ENCODE data around the gene NFE2L2. TPM values are rescaled to one million over a fixed set of nuclear protein-coding genes. Genes with fewer than 3 reads are reported as not detected.
"Not testable (repeated sequence)": the region's sequence is repeated elsewhere in the genome, so short reads cannot be mapped to it uniquely, and the experiment has no call there.

Gene NFE2L2
- polyA plus RNA-seq (2013, experiment 1 of 2; ENCODE audit: insufficient read length): 94.1 TPM
- 102 TPM for polyA plus RNA-seq (2013, experiment 2 of 2; ENCODE audit: insufficient read length)

GRCh38 chr2:177264693-177265587, at the start of gene NFE2L2:
NFE2L2 (minus strand) TSS chr2:177264727; CDS start chr2:177264576, 151 bp downstream.
- DNase-seq: peak; percentile 95

DNA sequence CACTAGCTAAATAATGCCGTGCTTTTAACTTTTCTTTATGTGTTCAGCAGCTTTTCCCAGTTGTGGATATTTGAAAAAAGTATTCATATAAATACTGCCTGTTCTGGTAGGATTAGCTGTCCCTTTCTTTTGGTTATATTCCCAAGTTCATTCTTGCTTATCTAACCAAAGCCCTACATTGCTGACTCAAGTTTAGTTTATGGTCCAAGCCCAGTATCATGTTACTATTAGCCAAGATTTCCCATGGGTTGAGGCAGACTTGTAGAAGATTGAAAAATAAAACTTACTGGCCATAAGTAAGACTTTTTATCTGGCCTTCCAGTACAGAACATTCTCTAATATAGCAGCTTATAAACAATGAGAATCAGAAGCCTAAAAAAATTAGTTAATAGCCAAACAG, 49.7 kb upstream of the NFE2L2 start:
- DNase-seq: peak; percentile 49

GRCh38 chr2:177313162-177313781, 48.7 kb upstream of the NFE2L2 start:
- DNase-seq: no peak

GRCh38 chr2:177312562-177312961, 48.0 kb upstream of the NFE2L2 start:
- DNase-seq: no peak

DNA sequence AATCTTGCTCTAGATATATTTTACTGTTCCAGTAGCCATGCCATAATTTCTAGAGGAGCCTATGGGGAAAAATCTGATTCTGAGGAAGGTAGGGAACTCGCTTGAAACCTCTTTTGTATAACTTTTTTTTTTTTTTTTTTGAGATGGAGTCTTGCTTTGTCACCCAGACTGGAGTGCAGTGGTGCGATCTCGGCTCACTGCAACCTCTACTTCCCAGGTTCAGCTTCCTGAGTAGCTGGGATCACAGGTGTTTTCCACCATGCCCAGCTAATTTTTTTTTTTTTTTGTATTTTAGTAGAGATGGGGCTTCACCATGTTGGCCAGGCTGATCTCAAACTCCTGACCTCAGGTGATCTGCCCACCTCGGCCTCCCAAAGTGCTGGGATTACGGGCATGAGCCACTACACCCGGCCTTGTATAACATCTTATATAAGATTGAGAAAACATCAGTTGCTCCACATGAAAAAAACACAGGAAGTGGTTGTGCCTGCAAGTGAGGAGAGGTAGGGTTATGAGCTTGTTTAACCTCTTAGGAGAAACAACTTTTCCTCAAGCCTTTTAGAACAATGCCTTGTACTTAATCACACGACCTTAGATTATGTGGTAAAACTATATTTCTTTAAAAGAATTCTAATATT, 45.3 kb upstream of the NFE2L2 start:
- DNase-seq: not testable (repeated sequence)

- DNase-seq: no peak
Measured at GRCh38 chr2:177306550-177306949, 42.0 kb upstream of the NFE2L2 start.

- no peak for DNase-seq
Measured at GRCh38 chr2:177303939-177304338, 39.4 kb upstream of the NFE2L2 start.

DNA sequence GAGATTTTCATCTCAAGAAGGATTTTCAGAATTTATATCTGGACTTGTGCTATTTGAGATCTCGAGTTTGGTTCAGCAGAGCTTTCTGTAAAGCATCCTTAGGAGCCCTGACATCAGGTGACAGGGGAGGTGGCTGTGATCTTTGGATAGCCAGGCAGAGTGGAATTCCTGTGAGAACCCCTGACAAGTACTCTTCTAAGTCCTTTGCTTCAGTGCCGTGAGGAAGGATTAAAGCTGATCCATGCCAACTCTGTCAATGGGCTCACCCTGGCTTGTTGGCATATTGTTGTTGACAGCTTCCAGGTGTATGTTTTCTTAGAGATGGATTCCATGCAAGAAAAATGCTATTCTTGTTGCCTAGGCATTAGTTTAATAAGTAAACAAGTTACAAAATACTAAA, 38.0 kb upstream of the NFE2L2 start:
- DNase-seq: no peak

- peak; percentile 14 for DNase-seq
Measured at GRCh38 chr2:177298191-177298590, 33.7 kb upstream of the NFE2L2 start.

GRCh38 chr2:177296040-177296439, 31.5 kb upstream of the NFE2L2 start:
- peak; percentile 48 for DNase-seq

DNA sequence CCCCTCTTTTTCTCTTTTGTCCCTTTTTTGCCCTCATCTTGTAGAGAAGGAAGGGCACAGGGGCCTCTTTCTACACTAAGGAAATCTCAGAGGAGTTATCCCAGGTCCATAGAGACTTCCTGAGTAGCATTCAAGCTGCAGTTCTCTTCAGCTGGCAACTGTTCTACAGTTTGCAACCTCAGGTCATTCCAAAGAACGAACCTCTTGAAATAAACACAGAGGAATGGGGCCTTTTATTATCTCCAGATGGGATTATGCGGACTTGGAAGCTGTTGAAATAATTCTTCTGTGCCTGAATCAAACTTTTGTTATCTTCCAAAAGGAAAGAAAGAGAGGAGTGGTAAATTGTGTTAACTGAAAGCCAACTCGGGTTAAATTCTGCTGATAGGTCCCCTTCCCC, 31.0 kb upstream of the NFE2L2 start:
- peak; percentile 43 for DNase-seq

GRCh38 chr2:177291701-177292100, 27.2 kb upstream of the NFE2L2 start:
- no peak for DNase-seq

- DNase-seq: no peak
Measured at GRCh38 chr2:177289824-177290628, 25.5 kb upstream of the NFE2L2 start.

DNA sequence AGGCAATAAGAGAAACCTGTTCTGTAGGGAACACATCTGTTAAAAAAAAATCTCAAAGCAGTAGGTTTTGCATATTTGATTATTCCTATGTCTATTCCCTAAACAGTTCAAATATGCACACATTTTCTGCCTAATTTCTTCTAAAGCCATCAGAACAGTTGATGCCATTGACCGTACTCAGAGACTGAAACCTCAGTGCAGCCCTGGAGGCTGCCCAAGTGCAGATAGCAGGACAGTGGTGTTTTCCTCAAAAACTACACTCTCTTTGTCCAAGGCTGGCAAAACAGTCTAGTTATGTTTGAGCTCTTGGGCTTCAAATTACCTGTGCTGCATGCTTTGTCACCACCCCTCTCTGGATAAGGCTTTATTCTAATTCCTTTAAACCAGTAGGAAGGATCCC, 23.3 kb upstream of the NFE2L2 start:
- no peak for DNase-seq

- DNase-seq: no peak
Measured at GRCh38 chr2:177285892-177286715, 21.6 kb upstream of the NFE2L2 start.

- DNase-seq: no peak
Measured at GRCh38 chr2:177284531-177284930, 20.0 kb upstream of the NFE2L2 start.

DNA sequence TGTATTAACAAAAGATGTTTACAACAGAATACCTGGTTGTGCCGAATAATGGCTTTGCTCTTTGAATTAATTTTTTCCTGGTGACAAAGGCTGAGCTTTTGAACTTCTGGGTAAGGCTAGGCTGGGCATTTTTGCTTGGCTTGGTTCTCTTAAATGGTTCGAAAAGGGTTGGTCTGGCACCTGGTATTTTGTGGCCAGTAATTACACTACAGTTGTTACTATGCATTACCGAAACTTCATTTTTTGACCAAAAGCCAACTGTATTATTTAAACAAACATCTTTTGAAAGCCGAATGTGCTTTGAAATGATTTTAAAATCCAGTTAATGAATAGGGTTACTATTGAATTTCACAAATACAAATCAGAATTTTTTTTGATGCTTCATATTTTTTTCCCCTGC, 19.4 kb upstream of the NFE2L2 start:
- DNase-seq: no peak

- no peak for DNase-seq
Measured at GRCh38 chr2:177282787-177283572, 18.5 kb upstream of the NFE2L2 start.

DNA sequence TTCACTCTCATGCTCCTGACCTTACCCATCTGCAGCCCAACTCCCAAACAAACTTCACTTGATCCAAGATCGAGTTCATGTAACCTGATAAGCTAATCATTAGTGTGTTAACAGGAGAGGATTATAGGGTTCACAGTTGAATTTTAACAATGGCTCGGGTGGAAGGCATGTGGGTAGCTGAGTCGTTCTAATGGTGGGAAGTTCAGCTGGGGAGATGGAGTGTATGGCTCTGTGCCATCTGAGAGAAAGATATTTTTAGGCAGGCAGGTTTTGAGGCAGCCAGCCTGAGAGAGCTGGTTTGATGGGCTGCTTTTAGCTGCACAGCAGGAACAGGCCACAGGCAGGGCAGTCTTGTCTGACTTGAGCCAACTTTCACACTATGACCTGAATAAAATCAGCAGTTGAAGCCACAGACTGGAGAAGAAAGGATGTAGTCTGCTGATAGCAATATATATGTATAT, 17.7 kb upstream of the NFE2L2 start:
- peak; percentile 32 for DNase-seq

DNA sequence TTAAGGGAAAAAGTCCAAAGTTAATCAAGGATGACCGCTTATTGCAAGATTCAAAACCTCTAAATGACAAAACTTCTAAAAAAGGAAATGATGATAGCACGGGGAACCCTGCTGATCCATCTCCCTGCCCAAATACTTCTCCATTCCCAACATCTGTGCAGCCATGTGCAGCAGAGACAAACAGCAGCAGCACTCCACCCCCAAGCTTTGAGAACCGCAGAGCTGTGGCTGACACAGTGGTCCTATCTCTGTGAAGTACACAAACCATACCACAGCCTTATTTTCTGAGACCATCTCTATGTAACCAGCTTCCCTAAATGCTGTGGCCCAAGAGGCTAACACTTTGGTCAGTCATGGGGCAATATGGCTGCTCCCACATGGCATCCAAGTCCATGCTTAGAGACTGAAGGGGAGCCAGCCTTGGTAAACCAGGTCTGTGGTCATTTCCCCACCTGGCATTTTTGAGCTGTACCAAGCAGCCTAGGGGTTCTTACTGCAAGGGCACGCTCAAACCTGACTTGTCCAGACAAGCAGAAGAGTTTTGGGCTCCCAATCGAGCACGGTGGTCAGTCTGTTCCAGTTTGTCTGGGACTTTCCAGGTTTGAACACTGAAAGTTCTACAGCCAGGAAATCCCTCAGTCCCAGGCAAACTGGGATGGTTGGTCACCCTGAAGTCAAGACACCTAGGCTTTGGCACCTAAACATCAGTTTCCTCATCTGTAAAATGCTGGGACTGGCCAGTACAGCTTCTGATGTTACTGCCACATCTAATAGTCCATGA, 17.1 kb upstream of the NFE2L2 start:
- peak; percentile 24 for DNase-seq

Data from fibroblast of skin of scalp (primary cell).